Measurements from ENCODE around the gene SPRED3.

DNA sequence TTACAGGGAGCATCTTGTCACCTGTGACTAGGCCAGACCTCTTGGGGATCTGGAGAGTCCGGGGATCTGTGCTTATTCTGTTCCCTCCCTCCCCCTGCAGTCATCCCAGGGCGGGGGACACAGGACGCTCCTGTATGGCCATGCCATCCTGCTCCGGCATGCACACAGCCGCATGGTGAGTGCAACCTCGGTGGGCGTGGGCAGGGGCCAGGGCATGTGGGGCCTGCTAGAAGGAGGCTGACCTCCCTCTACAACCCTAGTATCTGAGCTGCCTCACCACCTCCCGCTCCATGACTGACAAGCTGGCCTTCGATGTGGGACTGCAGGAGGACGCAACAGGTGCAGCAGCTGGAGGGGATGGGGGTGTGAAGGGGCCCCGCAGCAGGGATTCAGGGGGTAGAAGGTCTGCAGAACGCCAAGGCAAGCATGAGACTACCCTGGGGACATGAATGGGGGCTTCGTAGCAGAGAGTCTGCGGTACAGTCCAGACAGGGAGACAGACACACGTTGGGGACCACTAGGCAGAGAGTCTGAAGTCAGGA is 55.0 kb downstream of the SPRED3 start:
- TF ChIP-seq, protein P1, sequence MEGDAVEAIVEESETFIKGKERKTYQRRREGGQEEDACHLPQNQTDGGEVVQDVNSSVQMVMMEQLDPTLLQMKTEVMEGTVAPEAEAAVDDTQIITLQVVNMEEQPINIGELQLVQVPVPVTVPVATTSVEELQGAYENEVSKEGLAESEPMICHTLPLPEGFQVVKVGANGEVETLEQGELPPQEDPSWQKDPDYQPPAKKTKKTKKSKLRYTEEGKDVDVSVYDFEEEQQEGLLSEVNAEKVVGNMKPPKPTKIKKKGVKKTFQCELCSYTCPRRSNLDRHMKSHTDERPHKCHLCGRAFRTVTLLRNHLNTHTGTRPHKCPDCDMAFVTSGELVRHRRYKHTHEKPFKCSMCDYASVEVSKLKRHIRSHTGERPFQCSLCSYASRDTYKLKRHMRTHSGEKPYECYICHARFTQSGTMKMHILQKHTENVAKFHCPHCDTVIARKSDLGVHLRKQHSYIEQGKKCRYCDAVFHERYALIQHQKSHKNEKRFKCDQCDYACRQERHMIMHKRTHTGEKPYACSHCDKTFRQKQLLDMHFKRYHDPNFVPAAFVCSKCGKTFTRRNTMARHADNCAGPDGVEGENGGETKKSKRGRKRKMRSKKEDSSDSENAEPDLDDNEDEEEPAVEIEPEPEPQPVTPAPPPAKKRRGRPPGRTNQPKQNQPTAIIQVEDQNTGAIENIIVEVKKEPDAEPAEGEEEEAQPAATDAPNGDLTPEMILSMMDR (IDR thresholded peaks at IDR 0.05; ENCODE audit: borderline replicate concordance, extremely low read depth, low read length, poor library complexity, severe bottlenecking), result no peak
- TF ChIP-seq EZH2 (IDR thresholded peaks at IDR 0.05; ENCODE audit: borderline replicate concordance, low read depth, low read length, severe bottlenecking), result no peak

Data from DND-41 (cell line).